ENCODE data around the gene TMEM39B.
"Not testable (repeated sequence)": the region's sequence is repeated elsewhere in the genome, so short reads cannot be mapped to it uniquely, and the experiment has no call there.

TMEM39B gene

GRCh38 chr1:32116531-32116930, 43.8 kb downstream of the TMEM39B start:
- H2AFZ ChIP-seq (ENCODE audit: low read length) = no peak overlapping the region
- H4K20me1 ChIP-seq (ENCODE audit: insufficient read depth, low read length) = no peaks in the 10 kb centered on the region
- H3K9me3 ChIP-seq (ENCODE audit: low read length) = no peaks in the 10 kb centered on the region
- H3K4me1 ChIP-seq (ENCODE audit: insufficient read depth, low read length, severe bottlenecking) = peaks cover 7% of the 10 kb centered on the region
- no peaks in the 10 kb centered on the region for H3K9me2 ChIP-seq (ENCODE audit: low read depth, low read length)
- peaks cover 16% of the 10 kb centered on the region; the same call in 1 of the 2 replicates for H3K36me3 ChIP-seq (ENCODE audit: insufficient read depth, low read length)
- TF ChIP-seq EZH2 (IDR thresholded peaks at IDR 0.05; ENCODE audit: borderline replicate concordance, low read length) (no peak), CTCF (IDR thresholded peaks at IDR 0.05; ENCODE audit: low read length) (no peak)
- H3K9ac ChIP-seq (ENCODE audit: low read length) = no peak overlapping the region
- no peak overlapping the region for H3K27ac ChIP-seq (ENCODE audit: low read depth, low read length, poor library complexity, severe bottlenecking)
- H3K27me3 ChIP-seq (ENCODE audit: insufficient read depth, low read length) = no peaks in the 10 kb centered on the region
- H3K79me2 ChIP-seq (ENCODE audit: insufficient read depth, low read length) = peaks cover 88% of the 10 kb centered on the region
- H3K4me3 ChIP-seq (ENCODE audit: low read depth, low read length, poor library complexity, severe bottlenecking) = no peak overlapping the region
- no peaks in the 10 kb centered on the region for H3F3A ChIP-seq (ENCODE audit: insufficient read depth, low read length)
- no peak overlapping the region for H3K4me2 ChIP-seq (ENCODE audit: low read length)

- Histone ChIP-seq H3K9ac (ENCODE audit: low read length) (no peak overlapping the region), H3F3A (ENCODE audit: insufficient read depth, low read length) (no peaks in the 10 kb centered on the region), H2AFZ (ENCODE audit: low read length) (no peak overlapping the region), H3K36me3 (ENCODE audit: insufficient read depth, low read length) (peaks cover 6% of the 10 kb centered on the region; the same call in 1 of the 2 replicates), H3K79me2 (ENCODE audit: insufficient read depth, low read length) (peaks cover 87% of the 10 kb centered on the region), H3K9me2 (ENCODE audit: low read depth, low read length) (no peaks in the 10 kb centered on the region), H3K4me3 (ENCODE audit: low read depth, low read length, poor library complexity, severe bottlenecking) (no peak overlapping the region), H3K27me3 (ENCODE audit: insufficient read depth, low read length) (no peaks in the 10 kb centered on the region), H3K27ac (ENCODE audit: low read depth, low read length, poor library complexity, severe bottlenecking) (peak overlapping the region; percentile 28), H4K20me1 (ENCODE audit: insufficient read depth, low read length) (no peaks in the 10 kb centered on the region), H3K4me1 (ENCODE audit: insufficient read depth, low read length, severe bottlenecking) (peaks cover 13% of the 10 kb centered on the region), H3K9me3 (ENCODE audit: low read length) (no peaks in the 10 kb centered on the region), H3K4me2 (ENCODE audit: low read length) (peak overlapping the region; percentile 14; the same call in 1 of the 2 replicates)
- TF ChIP-seq EZH2 (IDR thresholded peaks at IDR 0.05; ENCODE audit: borderline replicate concordance, low read length) (no peak), CTCF (IDR thresholded peaks at IDR 0.05; ENCODE audit: low read length) (no peak)
Observed at GRCh38 chr1:32122151-32122550, 49.4 kb downstream of the TMEM39B start.

GRCh38 chr1:32123361-32123760, 50.6 kb downstream of the TMEM39B start:
- H3K4me2 ChIP-seq (ENCODE audit: low read length); H3K27me3 ChIP-seq (ENCODE audit: insufficient read depth, low read length); H3K9me2 ChIP-seq (ENCODE audit: low read depth, low read length); H3K9me3 ChIP-seq (ENCODE audit: low read length); H4K20me1 ChIP-seq (ENCODE audit: insufficient read depth, low read length); H3F3A ChIP-seq (ENCODE audit: insufficient read depth, low read length); H2AFZ ChIP-seq (ENCODE audit: low read length); H3K27ac ChIP-seq (ENCODE audit: low read depth, low read length, poor library complexity, severe bottlenecking); H3K9ac ChIP-seq (ENCODE audit: low read length); H3K36me3 ChIP-seq (ENCODE audit: insufficient read depth, low read length); H3K4me3 ChIP-seq (ENCODE audit: low read depth, low read length, poor library complexity, severe bottlenecking): not testable (repeated sequence)
- Histone ChIP-seq H3K4me1 (ENCODE audit: insufficient read depth, low read length, severe bottlenecking) (peaks cover 13% of the 10 kb centered on the region), H3K79me2 (ENCODE audit: insufficient read depth, low read length) (peaks cover 88% of the 10 kb centered on the region)

DNA sequence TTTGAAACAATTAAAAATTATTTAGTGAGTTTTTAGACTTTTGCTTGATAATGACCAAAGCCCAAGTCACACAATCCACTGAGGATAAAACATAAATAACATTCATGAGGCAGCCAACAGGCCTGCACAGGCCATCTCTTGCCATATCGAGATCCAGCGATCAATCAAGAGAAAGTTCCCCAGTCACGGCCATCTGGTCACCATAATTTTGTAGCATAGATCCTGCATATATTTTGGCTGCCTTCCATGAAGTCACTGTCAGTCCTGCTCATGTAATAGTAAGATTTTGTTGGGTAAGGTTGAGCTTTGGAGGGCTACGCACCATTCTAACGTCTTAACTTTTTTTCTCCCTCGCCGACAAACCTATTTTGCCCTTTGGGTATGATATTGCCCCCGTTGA, 52.6 kb downstream of the TMEM39B start:
- Histone ChIP-seq H3F3A (ENCODE audit: insufficient read depth, low read length) (no peaks in the 10 kb centered on the region), H3K79me2 (ENCODE audit: insufficient read depth, low read length) (peaks cover 92% of the 10 kb centered on the region), H3K27ac (ENCODE audit: low read depth, low read length, poor library complexity, severe bottlenecking) (no peak overlapping the region), H4K20me1 (ENCODE audit: insufficient read depth, low read length) (peaks cover 3% of the 10 kb centered on the region; the same call in 1 of the 2 replicates), H3K27me3 (ENCODE audit: insufficient read depth, low read length) (no peaks in the 10 kb centered on the region), H3K4me2 (ENCODE audit: low read length) (no peak overlapping the region), H3K36me3 (ENCODE audit: insufficient read depth, low read length) (peaks cover 18% of the 10 kb centered on the region; the same call in 1 of the 2 replicates), H3K9ac (ENCODE audit: low read length) (no peak overlapping the region), H3K4me3 (ENCODE audit: low read depth, low read length, poor library complexity, severe bottlenecking) (no peak overlapping the region), H2AFZ (ENCODE audit: low read length) (no peak overlapping the region), H3K9me3 (ENCODE audit: low read length) (no peaks in the 10 kb centered on the region), H3K4me1 (ENCODE audit: insufficient read depth, low read length, severe bottlenecking) (peaks cover 13% of the 10 kb centered on the region), H3K9me2 (ENCODE audit: low read depth, low read length) (no peaks in the 10 kb centered on the region)
- TF ChIP-seq EZH2 (IDR thresholded peaks at IDR 0.05; ENCODE audit: borderline replicate concordance, low read length) (no peak), CTCF (IDR thresholded peaks at IDR 0.05; ENCODE audit: low read length) (no peak)
